GM23338 (cell line): ENCODE measurements around the gene POLR3E. TPM values are rescaled to one million over a fixed set of nuclear protein-coding genes. Genes with fewer than 3 reads are reported as not detected.

Experiments
- ATAC-seq: fragments of 200-7000 bp; cut with Tn5 transposase; 3 replicates; pipeline ENCODE4 v1.9.1; 2020
- DNase-seq: peaks from one replicate; pipeline ENCODE4 v3.0.0-alpha.2; 2015; ENCODE audit warnings: low spot score
- H2AFZ ChIP-seq: fragments of 200-600 bp; sonication (generic); 2 replicates; pipeline ENCODE4 v1.8.0; 2016; ENCODE audit warnings: antibody characterized with exemption, mild to moderate bottlenecking, moderate library complexity
- H3F3A ChIP-seq: fragments of 200-600 bp; sonication (generic); replicated peaks from 2 replicates; pipeline ENCODE4 v1.8.0; 2017; ENCODE audit warnings: antibody characterized with exemption, mixed run types, low read depth
- H3K27ac ChIP-seq: fragments of 200-600 bp; sonication (generic); 2 replicates; pipeline ENCODE4 v1.6.1; 2016; ENCODE audit warnings: low read depth
- H3K27me3 ChIP-seq: fragments of 200-600 bp; sonication (generic); 2 replicates; pipeline ENCODE4 v1.8.0; 2016; ENCODE audit warnings: mild to moderate bottlenecking, mixed run types, moderate library complexity; ENCODE audit not compliant: insufficient read depth
- H3K36me3 ChIP-seq: fragments of 200-600 bp; sonication (generic); 2 replicates; pipeline ENCODE4 v1.8.0; 2016; ENCODE audit warnings: mild to moderate bottlenecking; ENCODE audit not compliant: insufficient read depth
- H3K4me1 ChIP-seq: fragments of 200-600 bp; sonication (generic); 2 replicates; pipeline ENCODE4 v1.8.0; 2016; ENCODE audit warnings: mild to moderate bottlenecking, moderate library complexity; ENCODE audit not compliant: insufficient read depth
- H3K4me2 ChIP-seq: fragments of 200-600 bp; sonication (generic); 2 replicates; pipeline ENCODE4 v1.7.1; 2017; ENCODE audit warnings: mixed run types
- H3K4me3 ChIP-seq: fragments of 200-600 bp; sonication (generic); 2 replicates; pipeline ENCODE4 v1.6.1; 2016; ENCODE audit warnings: mixed run types
- H3K79me2 ChIP-seq: fragments of 200-600 bp; sonication (generic); replicated peaks from 2 replicates; pipeline ENCODE4 v1.8.0; 2017; ENCODE audit warnings: mild to moderate bottlenecking; ENCODE audit not compliant: insufficient read depth
- H3K9me2 ChIP-seq: fragments of 200-600 bp; sonication (generic); 2 replicates; pipeline ENCODE4 v1.8.0; 2017; ENCODE audit not compliant: insufficient read depth
- H4K20me1 ChIP-seq: fragments of 200-600 bp; sonication (generic); replicated peaks from 2 replicates; pipeline ENCODE4 v1.8.0; 2017; ENCODE audit warnings: mild to moderate bottlenecking; ENCODE audit not compliant: insufficient read depth
- H3K27ac Mint-ChIP-seq: 2 replicates; pipeline ENCODE4 v1.8.0; 2020; ENCODE audit warnings: inconsistent platforms, mild to moderate bottlenecking, moderate library complexity, mixed read lengths
- H3K27me3 Mint-ChIP-seq: 3 replicates; pipeline ENCODE4 v1.8.0; 2022; ENCODE audit warnings: low read depth, mild to moderate bottlenecking, moderate library complexity, mixed read lengths, inconsistent platforms; ENCODE audit not compliant: insufficient read depth, poor library complexity
- H3K36me3 Mint-ChIP-seq: 3 replicates; pipeline ENCODE4 v1.8.0; 2021; ENCODE audit warnings: low read depth, mild to moderate bottlenecking, inconsistent platforms, moderate library complexity, mixed read lengths
- H3K4me1 Mint-ChIP-seq: 3 replicates; pipeline ENCODE4 v1.8.0; 2020; ENCODE audit warnings: mild to moderate bottlenecking, inconsistent platforms, mixed read lengths
- H3K4me3 Mint-ChIP-seq: 3 replicates; pipeline ENCODE4 v1.8.0; 2021; ENCODE audit warnings: moderate library complexity, mild to moderate bottlenecking, inconsistent platforms, mixed read lengths
- H3K9me3 Mint-ChIP-seq: 3 replicates; pipeline ENCODE4 v1.8.0; 2020; ENCODE audit warnings: moderate library complexity, mild to moderate bottlenecking, inconsistent platforms, mixed read lengths
- CREB1 ChIP-seq: fragments of 250-450 bp; sonication (Bioruptor Pico); IDR thresholded peaks from 2 replicates; pipeline ENCODE4 v1.5.0; 2020; ENCODE audit warnings: low read depth, mild to moderate bottlenecking, moderate library complexity
- JUNB ChIP-seq: IDR thresholded peaks from one replicate; pipeline ENCODE4 v1.6.1; 2016; ENCODE audit warnings: antibody characterized with exemption; ENCODE audit not compliant: unreplicated experiment
- NANOG ChIP-seq: IDR thresholded peaks from 2 replicates; pipeline ENCODE4 v1.6.1; 2016; ENCODE audit warnings: antibody characterized with exemption, borderline replicate concordance
- polyA plus RNA-seq: library from polyadenylated mRNA; unstranded; fragments of >200 nt; fragmentation: Nextera tagmentation; extraction: Ambion mirVana; gene quantifications from 2 replicates; pipeline ENCODE4 v1.2.1, GENCODE V29; 2016
- total RNA-seq: library from RNA; depleted of rRNA; stranded (reverse); fragments of >200 nt; shearing (Covaris generic); gene quantifications from 2 replicates; pipeline ENCODE4 v1.2.3, GENCODE V29; 2014

Gene POLR3E
- total and polyA plus RNA-seq, 2 experiments from 2014 or later: 62.7 to 141 TPM

DNA sequence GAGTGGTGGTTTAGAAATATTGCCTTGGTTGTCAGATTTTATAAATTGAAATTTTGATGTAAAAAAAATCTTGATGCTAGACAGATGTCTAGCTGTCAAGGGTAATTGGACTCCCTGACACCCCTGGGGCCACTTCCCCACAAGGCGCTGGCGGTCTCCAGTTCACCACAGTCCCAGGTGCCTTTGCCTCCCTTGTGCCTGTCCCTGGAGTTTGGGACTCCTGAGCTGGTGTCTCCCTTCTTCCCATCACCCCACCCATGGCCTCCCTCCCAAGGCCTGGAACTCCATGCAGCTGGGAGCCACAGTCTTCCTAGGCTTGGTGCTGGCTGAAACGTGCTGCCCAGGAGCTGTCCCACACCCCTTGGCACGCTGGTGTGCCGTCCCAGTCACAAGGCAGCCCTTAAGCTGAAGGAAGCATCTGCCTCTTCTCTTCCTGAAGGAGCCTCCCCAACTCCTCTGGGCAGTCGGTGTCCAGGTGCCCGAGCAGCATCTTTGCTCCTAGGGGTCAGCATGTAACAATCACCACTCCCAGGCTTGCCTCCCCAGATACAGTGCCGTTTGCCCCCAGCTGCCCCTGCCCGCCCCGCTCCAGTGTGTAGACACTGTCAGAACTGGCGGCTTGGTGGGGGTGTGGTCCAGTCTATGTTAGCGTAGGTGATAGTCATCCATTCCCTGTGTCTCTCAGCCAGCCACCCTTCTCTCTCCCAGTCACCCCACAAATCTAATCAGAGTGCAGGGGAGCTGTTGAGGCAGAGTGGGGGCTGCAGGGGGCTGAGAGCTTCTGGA is 26.2 kb downstream of the POLR3E start:
- Histone ChIP-seq H3K79me2 (peaks cover 11% of the 10 kb centered on the region), H3F3A (peaks cover 15% of the 10 kb centered on the region), H3K4me1 (no peaks in the 10 kb centered on the region), H3K9me2 (no peaks in the 10 kb centered on the region), H3K4me3 (no peak overlapping the region), H4K20me1 (peaks cover 4% of the 10 kb centered on the region), H3K36me3 (peaks cover 36% of the 10 kb centered on the region), H3K27me3 (no peaks in the 10 kb centered on the region), H3K27ac (no peak overlapping the region), H3K4me2 (no peak overlapping the region), H2AFZ (no peak overlapping the region)
- Mint-ChIP-seq H3K27ac (no peak overlapping the region), H3K36me3 (peaks cover 76% of the 10 kb centered on the region), H3K4me1 (peaks cover 2% of the 10 kb centered on the region; the same call in 1 of the 3 replicates), H3K4me3 (no peak overlapping the region), H3K9me3 (no peaks in the 10 kb centered on the region), H3K27me3 (peaks cover 15% of the 10 kb centered on the region)
- no peak for TF ChIP-seq CREB1 (CRISPR knock-in tag)
- no peak for TF ChIP-seq JUNB
- ATAC-seq (no peak), DNase-seq (no peak)

- Mint-ChIP-seq H3K27me3 (peaks cover 15% of the 10 kb centered on the region), H3K36me3 (peaks cover 74% of the 10 kb centered on the region), H3K4me1 (peaks cover 2% of the 10 kb centered on the region; the same call in 1 of the 3 replicates), H3K4me3 (no peak overlapping the region), H3K27ac (no peak overlapping the region), H3K9me3 (no peaks in the 10 kb centered on the region)
- no peaks in the 10 kb centered on the region for H3K9me2 ChIP-seq
- ATAC-seq (no peak), DNase-seq (no peak)
- H3K4me1 ChIP-seq: no peaks in the 10 kb centered on the region
- H3K4me3 ChIP-seq: no peak overlapping the region
- peaks cover 11% of the 10 kb centered on the region for H3K79me2 ChIP-seq
- no peak for TF ChIP-seq CREB1 (CRISPR knock-in tag)
- H3K27me3 ChIP-seq: no peaks in the 10 kb centered on the region
- H3K36me3 ChIP-seq: peaks cover 40% of the 10 kb centered on the region
- no peak overlapping the region for H3K4me2 ChIP-seq
- H4K20me1 ChIP-seq: peaks cover under 1% of the 10 kb centered on the region
- peaks cover 12% of the 10 kb centered on the region for H3F3A ChIP-seq
- H3K27ac ChIP-seq: no peak overlapping the region
- H2AFZ ChIP-seq: no peak overlapping the region
Observed at GRCh38 chr16:22323959-22324786, 27.0 kb downstream of the POLR3E start.

DNA sequence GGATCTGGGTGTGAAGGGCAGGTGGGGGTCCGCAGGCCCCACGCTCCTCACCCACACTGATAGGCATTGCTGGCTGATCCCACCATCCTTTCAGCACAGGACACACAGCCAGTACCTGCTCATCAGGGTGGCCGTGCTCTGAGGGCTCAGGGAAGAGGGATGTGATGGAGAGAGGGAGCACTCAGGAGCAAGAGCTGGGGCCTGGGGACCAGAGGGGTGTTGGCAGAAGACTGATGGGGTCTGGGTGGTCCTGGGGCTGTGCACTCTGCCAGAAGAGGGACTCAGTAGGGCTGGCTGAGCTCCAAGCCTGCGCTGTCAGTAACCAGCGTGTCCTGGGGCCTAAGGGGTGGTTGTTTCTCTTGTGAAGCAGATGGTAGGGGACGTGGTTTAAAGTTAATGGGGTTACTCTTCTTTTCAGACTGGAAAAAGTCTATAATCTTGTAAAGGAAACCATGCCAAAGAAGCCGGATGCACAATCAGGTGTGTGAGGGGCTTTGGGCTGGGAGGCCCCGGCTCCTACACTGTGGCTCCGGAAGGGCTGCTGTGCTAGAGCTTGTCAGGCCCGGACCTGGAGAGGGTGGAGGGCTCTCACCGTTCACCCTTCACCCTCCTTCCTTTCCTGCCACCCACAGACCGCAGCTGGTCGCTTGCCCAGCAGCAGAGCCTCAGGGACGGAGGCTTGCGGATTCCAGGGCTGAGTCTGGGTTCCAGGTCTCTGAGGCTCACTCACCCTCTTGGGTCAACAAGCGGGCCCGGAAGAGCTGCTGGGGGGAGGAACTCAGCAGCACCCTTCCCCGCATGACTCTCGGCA is 27.8 kb downstream of the POLR3E start:
- ATAC-seq: no peak

More for the DNA sequence above, 27.8 kb downstream of the POLR3E start:
- Histone ChIP-seq H3F3A (peaks cover 10% of the 10 kb centered on the region), H3K9me2 (no peaks in the 10 kb centered on the region), H3K27ac (no peak overlapping the region), H3K4me2 (no peak overlapping the region), H3K79me2 (peaks cover 11% of the 10 kb centered on the region), H3K27me3 (no peaks in the 10 kb centered on the region), H3K4me1 (no peaks in the 10 kb centered on the region), H2AFZ (no peak overlapping the region), H3K4me3 (no peak overlapping the region), H4K20me1 (no peaks in the 10 kb centered on the region; the same call in 1 of the 2 replicates), H3K36me3 (peaks cover 43% of the 10 kb centered on the region)
- Mint-ChIP-seq H3K4me3 (no peak overlapping the region), H3K36me3 (peaks cover 72% of the 10 kb centered on the region), H3K27me3 (peaks cover 15% of the 10 kb centered on the region), H3K27ac (no peak overlapping the region), H3K9me3 (no peaks in the 10 kb centered on the region), H3K4me1 (peaks cover 2% of the 10 kb centered on the region; the same call in 1 of the 3 replicates)
- TF ChIP-seq NANOG: no peak
- no peak for DNase-seq
